Measurements from ENCODE around the gene RPA1.

The RPA1 gene

DNA sequence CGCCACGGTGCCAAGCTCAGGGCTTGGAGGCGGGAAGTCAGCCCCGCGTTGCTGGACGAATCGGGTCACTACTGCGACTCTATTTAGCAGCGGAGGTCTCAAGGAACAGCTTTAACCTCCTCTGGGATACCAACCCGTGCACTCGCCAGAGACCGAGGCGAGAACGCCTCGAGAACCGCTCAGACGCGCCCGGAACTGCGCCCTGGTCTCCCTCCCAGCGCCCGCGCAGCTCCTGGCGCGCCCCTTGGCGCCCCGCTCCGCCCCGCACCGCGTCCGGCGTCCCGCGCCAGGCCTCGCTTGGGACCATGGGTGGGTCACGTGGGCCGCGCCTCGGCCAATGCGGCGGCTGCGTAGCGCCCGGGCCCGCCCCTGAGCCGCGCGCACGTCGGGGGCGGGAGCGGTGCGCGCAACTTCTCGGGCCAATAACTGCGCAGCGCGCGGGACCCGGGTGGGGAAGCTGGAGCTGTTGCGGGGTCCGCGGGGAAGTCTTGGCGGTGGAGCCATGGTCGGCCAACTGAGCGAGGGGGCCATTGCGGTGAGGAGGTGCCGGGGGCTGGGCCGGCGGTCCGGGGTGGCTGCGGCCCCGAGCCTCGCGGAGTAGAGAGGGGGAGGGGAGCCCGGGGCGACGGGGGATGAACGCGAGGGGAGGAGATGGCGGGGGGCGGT is at the start of gene RPA1, which contains the start of gene SMYD4:
RPA1 (plus strand) TSS at position 414 of the 666 bp plus-strand sequence; CDS start at position 503, 89 bp downstream.
SMYD4 (minus strand) TSS at position 311 of the 666 bp plus-strand sequence. CDS start 1,908 bp downstream, outside the sequence.
- peak; percentile 57 for DNase-seq (ENCODE audit: extremely low read depth, low read depth)
- TF ChIP-seq CTCF (IDR thresholded peaks at IDR 0.05; ENCODE audit: low read depth, low read length) = no peak

DNA sequence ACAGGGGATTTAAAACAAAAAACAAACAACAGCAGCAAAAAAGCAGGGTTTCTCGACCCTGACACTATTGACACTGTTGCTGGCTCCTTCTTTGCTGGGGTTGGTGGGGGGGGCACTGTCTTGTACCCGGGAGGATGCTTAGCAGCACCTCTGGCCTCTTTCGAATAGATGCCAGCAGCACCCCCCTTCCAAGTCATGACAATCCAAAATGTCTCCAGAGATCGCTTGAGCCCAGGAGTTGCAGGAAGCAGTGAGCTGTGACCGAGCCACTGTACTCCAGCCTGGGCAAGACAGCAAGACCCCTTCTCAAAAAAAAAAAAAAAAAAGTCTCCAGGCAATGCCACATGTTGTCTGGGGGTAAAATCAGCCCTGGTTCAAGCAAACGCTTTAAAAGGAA is 47.6 kb upstream of the RPA1 start:
- no peak for DNase-seq (ENCODE audit: extremely low read depth, low read depth)
- no peak for TF ChIP-seq CTCF (IDR thresholded peaks at IDR 0.05; ENCODE audit: low read depth, low read length)

GRCh38 chr17:1783271-1783670 is 46.5 kb upstream of the RPA1 start:
- no peak for DNase-seq (ENCODE audit: extremely low read depth, low read depth)
- TF ChIP-seq CTCF (IDR thresholded peaks at IDR 0.05; ENCODE audit: low read depth, low read length) = no peak

GRCh38 chr17:1783834-1784611 is 45.8 kb upstream of the RPA1 start:
- TF ChIP-seq CTCF (IDR thresholded peaks at IDR 0.05; ENCODE audit: low read depth, low read length) = peak; percentile 78
- peak; percentile 95 for DNase-seq (ENCODE audit: extremely low read depth, low read depth)

GRCh38 chr17:1785930-1786329 is 43.9 kb upstream of the RPA1 start:
- no peak for DNase-seq (ENCODE audit: extremely low read depth, low read depth)

DNA sequence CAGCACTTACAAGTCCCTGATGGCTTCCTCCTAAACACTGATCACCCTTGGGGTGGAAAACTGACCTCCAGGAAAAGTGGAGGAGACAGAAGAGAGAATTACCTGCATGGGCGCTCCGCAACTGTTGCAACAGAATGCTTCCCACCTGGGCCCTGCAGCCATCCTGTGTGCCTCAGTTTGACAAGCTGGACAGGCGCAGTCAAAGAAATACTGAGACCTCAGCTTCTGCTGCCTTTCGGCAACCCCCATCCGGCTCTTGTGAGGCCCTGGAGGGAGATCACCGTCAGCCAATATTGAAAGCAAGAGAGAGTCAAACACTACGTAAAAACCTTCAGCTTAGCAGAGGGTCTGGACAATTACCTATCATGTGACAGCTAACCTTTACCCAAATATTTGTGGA is 43.1 kb upstream of the RPA1 start:
- TF ChIP-seq CTCF (IDR thresholded peaks at IDR 0.05; ENCODE audit: low read depth, low read length) = no peak
- no peak for DNase-seq (ENCODE audit: extremely low read depth, low read depth)

More at GRCh38 chr17:1785930-1786329, 43.9 kb upstream of the RPA1 start:
- no peak for TF ChIP-seq CTCF (IDR thresholded peaks at IDR 0.05; ENCODE audit: low read depth, low read length)

DNA sequence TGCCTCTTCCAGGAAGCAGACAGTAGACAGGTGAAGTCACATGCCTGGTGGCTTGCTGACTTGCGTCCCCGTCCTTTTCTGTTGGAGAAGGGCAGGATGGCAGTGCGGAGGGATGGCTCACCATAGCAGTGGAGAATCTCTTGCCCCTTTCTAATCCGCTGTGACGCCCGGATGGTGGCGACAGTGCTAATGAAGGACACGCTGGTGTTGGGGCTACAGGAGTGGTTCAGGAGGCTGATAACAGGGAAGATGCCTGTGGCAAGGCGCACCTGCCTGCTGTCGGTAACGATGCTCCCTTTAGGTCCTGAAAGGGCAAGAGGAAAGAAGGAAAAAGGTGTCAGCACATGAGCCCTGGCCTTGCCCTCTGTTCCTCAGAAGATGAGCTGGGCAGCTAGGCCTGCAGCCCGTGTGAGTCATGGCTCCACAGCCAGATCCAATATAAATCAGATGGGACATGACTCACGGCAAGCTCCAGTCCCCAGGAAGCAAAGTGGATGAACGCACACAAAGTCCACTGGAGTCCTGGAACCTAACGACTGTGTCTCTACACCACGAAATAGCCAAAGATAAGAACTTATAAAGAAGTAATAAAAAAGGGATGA is 42.4 kb upstream of the RPA1 start:
- peak; percentile 68 for DNase-seq (ENCODE audit: extremely low read depth, low read depth)
- TF ChIP-seq CTCF (IDR thresholded peaks at IDR 0.05; ENCODE audit: low read depth, low read length) = no peak

Data from AG09319 (cell line).